ENCODE results near the gene CXCR5. TPM values are rescaled to one million over a fixed set of nuclear protein-coding genes. Genes with fewer than 3 reads are reported as not detected.

CXCR5 gene
- total and polyA plus RNA-seq, 10 donors, result 25.0 to 66.6 (median 34.3) TPM

- H3K9me3 ChIP-seq, result no peaks in the 10 kb centered on the region
- peaks cover 31 to 70% (median 52%) of the 10 kb centered on the region in 6 donors for H3K4me1 ChIP-seq
- WGBS, 5 donors, result 0 to 1% (median 0%) methylated on average over 24 to 32 of the region's 32 CpGs
- TF ChIP-seq, protein P1, sequence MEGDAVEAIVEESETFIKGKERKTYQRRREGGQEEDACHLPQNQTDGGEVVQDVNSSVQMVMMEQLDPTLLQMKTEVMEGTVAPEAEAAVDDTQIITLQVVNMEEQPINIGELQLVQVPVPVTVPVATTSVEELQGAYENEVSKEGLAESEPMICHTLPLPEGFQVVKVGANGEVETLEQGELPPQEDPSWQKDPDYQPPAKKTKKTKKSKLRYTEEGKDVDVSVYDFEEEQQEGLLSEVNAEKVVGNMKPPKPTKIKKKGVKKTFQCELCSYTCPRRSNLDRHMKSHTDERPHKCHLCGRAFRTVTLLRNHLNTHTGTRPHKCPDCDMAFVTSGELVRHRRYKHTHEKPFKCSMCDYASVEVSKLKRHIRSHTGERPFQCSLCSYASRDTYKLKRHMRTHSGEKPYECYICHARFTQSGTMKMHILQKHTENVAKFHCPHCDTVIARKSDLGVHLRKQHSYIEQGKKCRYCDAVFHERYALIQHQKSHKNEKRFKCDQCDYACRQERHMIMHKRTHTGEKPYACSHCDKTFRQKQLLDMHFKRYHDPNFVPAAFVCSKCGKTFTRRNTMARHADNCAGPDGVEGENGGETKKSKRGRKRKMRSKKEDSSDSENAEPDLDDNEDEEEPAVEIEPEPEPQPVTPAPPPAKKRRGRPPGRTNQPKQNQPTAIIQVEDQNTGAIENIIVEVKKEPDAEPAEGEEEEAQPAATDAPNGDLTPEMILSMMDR (IDR thresholded peaks at IDR 0.05 in 8 of 11, conservative IDR thresholded peaks at IDR 0.05 in 3 of 11), result peak; percentile 91 to 99 (median 96)
- TF ChIP-seq POLR2AphosphoS5 (IDR thresholded peaks at IDR 0.05), result peak; percentile 84 to 86 (median 84)
- no peak for TF ChIP-seq POLR2A (IDR thresholded peaks at IDR 0.05)
- peaks cover 0 to under 1% (median 0%) of the 10 kb centered on the region in 6 donors for H3K36me3 ChIP-seq
- intact Hi-C loops (cut with DNase I; ENCODE audit: low total_unique reads), result no loop called here
- DNase-seq, result peak; percentile 95
- H3K27ac ChIP-seq, result peak overlapping the region; percentile 92 to 98 (median 96)
- no peaks in the 10 kb centered on the region for H3K27me3 ChIP-seq (replicated peaks in 1 of 7)
- peak overlapping the region; percentile 70 to 92 (median 78) for H3K4me3 ChIP-seq
Observed at GRCh38 chr11:118928101-118928869, 44.6 kb downstream of the CXCR5 start.

- Histone ChIP-seq H3K36me3 (no peaks in the 10 kb centered on the region), H3K9me3 (no peaks in the 10 kb centered on the region), H3K4me1 (peaks cover 24 to 63% (median 45%) of the 10 kb centered on the region in 6 donors), H3K27ac (peak overlapping the region; percentile 92 to 98 (median 96)), H3K4me3 (peak overlapping the region; percentile 70 to 92 (median 78)), H3K27me3 (replicated peaks in 1 of 7) (no peaks in the 10 kb centered on the region)
- WGBS, 5 donors, result 0% methylated on average over 12 to 26 of the region's 26 CpGs
- DNase-seq, result peak; percentile 92
- intact Hi-C loops (cut with DNase I; ENCODE audit: low total_unique reads), result no loop called here
- TF ChIP-seq, protein P1 (IDR thresholded peaks at IDR 0.05 in 8 of 11, conservative IDR thresholded peaks at IDR 0.05 in 3 of 11), result no peak
- TF ChIP-seq POLR2AphosphoS5 (IDR thresholded peaks at IDR 0.05), result peak in 1 of 3 donors; percentile 25
Observed at GRCh38 chr11:118928870-118929500, 45.3 kb downstream of the CXCR5 start.

DNA sequence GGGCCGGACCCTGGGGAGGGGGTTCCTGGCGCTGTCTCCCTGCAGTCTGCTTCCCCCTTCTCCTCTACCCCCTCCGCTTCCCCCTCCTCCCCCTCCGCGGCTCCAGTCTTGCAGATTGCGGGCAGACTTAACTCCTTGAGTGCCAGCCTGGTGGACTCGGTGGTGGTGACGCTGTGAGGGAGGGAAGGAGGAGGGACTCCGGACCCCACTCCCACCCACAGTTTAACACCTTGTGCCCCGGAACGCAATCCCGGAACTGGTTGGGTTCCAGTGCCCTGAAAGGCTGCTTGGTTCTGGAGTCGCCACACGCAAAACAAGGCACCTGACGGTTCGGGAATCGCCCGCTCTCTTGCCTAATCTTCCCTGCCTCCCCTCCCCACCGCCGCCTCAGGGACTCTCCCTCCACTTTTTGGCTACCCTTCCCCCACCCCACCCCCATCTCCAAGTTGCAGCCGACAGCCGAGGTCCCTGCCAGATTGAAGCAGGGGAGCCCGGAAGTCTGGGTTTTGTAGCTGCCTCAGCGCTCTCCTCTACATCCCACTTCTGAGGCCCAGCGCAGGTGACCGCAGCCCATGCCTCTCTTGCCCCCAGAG is 45.9 kb downstream of the CXCR5 start:
- H3K4me3 ChIP-seq, result peak overlapping the region; percentile 70 to 92 (median 78)
- no peaks in the 10 kb centered on the region for H3K27me3 ChIP-seq (replicated peaks in 1 of 7)
- WGBS, 5 donors, result 0 to 1% (median 0%) methylated on average over 19 to 24 of the region's 26 CpGs
- peak overlapping the region; percentile 92 to 98 (median 96) for H3K27ac ChIP-seq
- H3K4me1 ChIP-seq, result peaks cover 24 to 57% (median 41%) of the 10 kb centered on the region in 6 donors
- peak; percentile 39 to 57 (median 45) for TF ChIP-seq POLR2AphosphoS5 (IDR thresholded peaks at IDR 0.05)
- TF ChIP-seq, protein P1 (IDR thresholded peaks at IDR 0.05 in 8 of 11, conservative IDR thresholded peaks at IDR 0.05 in 3 of 11), result no peak
- H3K9me3 ChIP-seq, result no peaks in the 10 kb centered on the region
- intact Hi-C loops (cut with DNase I; ENCODE audit: low total_unique reads), result no loop called here
- peak; percentile 92 for DNase-seq
- no peaks in the 10 kb centered on the region for H3K36me3 ChIP-seq

All from spleen (tissue), 11 donors.